GM19193 (cell line): ENCODE data around the gene PLGRKT.

Experiments
- POLR2A ChIP-seq: IDR thresholded peaks from 4 replicates; pipeline ENCODE4 v1.6.1; 2011; ENCODE audit not compliant: insufficient read depth, insufficient read length; ENCODE audit errors: extremely low read depth

The PLGRKT gene

DNA sequence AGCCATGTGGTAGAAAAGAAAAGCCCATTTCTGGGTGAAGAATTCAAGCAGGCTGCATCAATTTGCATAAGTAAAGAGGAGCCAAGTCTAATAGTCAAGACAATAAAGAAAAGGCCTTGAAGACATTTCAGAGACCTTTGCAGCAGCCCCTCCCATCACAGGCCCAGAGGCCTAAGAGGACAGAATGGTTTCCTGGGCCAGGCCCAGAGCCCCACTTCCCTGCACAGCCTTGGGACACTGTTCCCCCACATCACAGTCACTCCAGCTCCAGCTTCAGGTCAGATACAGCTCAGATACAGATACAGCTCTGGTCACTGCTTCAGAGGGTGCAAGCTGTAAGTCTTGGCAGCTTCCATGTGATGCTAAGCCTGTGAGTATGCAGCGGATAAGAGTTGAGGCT is 29.1 kb downstream of the PLGRKT start:
- no peak for TF ChIP-seq POLR2A

DNA sequence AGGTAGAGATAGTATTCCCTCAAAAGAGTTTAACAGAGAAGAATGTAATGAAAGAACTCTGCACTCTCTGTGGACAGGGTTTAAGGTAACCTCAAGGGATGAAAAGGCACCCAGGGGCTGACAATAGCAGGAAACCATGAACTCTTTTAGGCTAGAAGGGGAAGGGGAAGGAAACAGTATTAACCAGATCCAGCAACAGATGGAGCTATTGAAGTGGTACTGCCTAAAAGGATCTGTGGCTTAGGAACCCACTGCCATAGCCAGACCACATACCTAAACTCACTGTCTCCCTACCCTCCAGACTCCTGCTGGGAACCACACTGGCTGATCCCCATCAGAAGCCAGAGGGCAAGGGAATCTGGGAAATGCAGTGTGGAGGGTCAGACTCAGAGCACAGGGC is 35.5 kb downstream of the PLGRKT start:
- TF ChIP-seq POLR2A = no peak

DNA sequence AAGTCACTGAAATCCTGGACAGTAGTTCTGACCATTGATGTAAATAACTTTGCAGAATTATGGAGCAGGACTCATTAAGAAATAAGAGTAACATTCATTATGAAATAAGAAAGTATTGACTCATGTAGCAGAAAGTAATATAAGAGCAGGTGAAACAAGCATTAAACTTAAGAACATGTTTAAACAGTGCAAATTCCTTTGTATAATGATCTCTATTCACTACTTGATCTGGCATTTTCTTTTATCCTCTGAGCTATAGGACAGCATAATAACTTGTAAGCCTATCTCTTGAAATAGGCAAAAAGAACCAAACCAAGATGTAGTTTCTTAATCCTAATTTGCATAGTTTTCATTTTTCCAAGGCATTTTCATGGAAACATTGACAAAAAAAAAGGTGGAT is 42.3 kb downstream of the PLGRKT start:
- TF ChIP-seq POLR2A = no peak

DNA sequence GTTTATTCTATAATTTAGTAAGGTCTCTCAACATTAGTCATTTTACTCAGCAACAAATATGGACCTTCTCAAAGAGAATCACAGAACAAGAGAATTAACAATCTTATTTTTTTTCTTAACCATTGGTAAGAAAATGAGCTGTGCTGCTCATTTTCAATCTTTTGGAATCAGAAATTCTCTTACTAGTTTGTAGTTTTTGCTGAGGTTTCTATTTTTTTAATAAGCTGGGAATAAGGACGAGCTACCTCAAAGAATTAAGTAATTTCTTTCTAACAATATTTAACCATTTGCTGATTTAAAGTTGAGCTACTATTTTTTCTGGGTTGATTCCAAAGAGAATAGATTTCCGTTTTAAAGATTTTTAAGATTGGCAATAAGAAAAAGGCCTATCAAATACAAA is 44.2 kb downstream of the PLGRKT start:
- TF ChIP-seq POLR2A = no peak

DNA sequence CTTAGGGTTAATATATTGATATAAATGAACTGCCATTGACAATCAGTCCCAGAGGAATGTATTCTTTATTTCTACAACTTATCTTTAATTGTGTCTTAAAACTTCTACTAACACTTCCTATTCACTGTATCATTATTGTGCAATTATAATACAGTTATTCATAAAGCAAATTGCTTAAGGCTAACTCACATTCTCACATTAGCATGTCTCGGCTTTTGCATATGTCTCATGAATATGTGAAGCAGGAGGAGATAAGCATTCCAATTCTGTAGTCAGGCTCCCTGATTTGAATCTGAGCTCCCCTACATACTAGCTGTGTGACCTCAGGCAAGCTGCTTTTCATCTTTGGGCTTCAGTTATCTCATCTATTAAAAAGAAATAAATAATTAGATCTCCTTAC is 45.4 kb downstream of the PLGRKT start:
- TF ChIP-seq POLR2A = no peak

DNA sequence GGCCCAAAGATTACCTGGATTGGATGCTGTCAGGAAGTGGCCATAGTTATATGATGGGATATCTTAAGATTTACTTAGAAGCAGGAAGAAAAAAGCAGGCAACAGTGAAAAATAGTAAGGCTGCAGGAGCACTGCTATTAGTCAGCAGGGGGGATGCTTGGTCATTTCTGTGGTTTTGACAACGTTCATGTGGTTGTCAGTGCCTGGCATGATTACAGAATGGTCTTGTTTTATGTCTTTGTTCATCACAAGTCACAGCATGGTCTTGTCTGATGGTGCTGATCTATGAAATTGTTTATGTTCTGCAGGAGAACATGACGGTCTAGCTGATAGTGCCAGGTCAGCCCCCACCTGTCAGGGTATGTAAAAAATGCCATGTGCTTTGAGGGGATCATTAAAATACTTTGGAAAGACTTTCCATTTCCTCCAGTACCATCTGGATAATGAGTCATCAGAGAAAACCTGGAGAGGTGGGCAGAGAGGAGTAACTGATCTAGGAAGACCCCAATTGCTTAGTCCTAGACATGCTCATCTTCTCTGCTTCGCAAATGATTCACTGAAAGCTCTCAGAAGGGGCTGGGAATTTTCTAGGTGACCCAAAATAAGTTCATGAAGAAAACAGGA is 48.5 kb downstream of the PLGRKT start:
- TF ChIP-seq POLR2A = no peak

DNA sequence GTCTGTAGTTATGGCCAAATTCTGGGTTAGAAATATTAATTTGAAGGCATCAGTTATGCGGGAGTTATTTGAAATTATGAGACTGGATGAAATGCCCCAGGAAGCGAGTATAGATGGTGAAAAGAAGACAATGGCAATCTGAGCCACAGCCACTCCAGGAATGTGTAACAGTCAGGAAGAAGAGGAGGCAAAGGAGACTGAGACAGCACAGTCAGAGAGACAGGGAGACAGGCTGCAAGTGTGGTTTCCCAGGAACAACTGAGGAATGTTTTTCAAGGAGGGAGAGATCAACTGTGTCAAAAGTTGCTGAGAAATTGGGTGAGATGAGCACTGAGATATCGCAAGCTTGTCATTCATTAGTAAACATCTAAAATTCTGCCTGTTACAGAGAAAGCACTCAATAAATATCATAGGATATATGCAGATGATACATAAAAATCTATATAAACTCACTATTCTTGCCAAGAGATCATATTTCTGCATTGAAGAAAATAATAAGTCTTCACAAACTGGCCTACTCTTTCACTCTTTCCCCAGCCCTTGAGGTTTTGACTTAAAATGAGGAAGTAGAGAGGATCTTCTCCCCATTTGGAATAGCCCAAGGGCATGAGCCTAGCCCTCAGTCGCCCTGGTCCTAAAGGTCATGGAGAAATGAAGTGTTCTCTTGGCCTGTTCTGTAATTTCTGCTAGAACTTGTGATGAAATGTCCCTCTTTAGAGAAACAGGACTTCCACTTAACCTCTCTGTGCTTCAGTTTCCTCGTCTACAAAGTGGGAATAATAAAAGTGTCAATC is 49.5 kb downstream of the PLGRKT start:
- TF ChIP-seq POLR2A = no peak

DNA sequence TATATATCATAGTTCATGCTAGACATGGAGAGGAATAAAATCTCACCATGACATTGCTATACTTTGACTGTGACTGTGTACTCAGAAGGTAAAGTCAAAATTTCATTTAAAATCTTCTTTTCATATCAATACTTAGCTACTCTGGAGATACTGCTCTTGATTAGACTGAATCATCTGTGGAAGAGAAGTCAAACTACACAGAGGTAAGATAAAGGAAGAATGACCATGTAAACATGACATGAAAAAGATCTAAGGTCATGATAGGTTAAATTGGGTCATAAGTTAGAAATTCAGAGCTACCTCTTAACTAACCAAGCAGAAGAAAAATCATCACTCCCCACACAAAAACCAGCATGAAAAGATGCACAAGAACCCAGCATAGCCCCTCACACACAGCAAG is 53.3 kb downstream of the PLGRKT start:
- no peak for TF ChIP-seq POLR2A

DNA sequence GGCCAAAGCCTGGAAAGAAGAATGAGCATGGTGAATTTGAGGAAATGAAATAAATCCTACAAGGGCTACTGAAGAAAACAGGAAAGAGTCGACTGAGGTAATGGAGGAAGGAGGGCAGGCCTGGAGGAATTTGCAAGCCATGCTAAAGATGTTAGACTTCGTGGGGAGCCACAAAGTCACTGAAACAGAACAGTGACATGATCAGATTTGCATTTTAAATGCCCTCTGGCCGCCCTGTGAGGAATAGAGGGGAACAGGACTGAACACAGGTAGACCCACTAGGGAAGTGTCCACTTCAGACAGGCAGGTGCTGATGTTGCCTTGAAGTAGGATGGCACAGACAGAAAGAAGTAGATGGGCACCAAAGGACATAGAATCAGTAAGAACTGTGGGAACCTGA is 55.2 kb downstream of the PLGRKT start:
- no peak for TF ChIP-seq POLR2A

DNA sequence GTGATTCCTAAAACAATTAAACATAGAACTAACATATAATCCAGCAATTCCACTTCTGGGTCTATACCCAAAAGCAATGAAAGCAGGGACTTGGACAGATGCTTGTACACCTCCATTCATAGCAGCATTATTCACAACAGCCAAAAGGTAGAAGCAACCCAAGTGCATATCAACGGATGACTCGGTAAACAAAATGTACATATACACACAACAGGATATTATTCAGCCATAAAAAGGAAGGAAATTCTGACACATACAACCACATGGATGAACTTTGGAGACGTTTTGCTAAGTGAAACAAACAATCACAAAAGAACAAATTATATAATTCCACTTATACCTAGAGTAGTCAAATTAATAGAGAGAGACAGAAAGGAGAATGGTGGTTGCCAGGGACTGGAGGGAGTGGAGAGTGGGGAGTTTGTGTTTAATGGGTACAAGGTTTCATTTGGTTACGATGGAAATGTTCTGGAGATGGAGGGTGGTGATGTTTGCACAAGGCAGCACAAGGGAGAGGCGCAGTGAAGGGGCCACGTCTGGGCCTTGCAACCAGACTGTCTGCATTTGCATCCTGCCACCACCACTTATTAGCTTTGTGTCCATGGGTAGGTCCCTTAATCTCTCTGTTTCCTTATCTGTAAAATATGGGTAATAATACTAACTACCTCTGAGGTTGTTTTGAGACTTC is 61.8 kb downstream of the PLGRKT start:
- TF ChIP-seq POLR2A = no peak

DNA sequence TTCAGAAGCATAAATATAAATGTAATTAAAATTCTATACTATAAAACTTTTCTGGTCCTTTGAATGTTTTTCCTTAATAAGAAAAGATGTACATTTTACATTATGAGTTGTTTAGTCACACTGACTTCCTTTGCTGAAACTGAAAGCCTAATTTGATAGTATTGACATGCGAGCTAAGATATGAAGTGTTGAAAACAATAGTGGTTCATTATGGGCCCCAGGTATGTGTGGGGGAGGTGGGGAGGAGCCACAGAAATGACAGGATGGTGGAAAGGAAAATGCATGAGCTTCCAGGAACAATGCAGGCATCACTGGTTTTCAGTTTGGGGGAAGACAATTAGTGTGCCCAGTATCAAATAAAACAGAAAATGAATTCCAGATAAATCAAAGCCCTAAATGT is 62.6 kb downstream of the PLGRKT start:
- TF ChIP-seq POLR2A = no peak

DNA sequence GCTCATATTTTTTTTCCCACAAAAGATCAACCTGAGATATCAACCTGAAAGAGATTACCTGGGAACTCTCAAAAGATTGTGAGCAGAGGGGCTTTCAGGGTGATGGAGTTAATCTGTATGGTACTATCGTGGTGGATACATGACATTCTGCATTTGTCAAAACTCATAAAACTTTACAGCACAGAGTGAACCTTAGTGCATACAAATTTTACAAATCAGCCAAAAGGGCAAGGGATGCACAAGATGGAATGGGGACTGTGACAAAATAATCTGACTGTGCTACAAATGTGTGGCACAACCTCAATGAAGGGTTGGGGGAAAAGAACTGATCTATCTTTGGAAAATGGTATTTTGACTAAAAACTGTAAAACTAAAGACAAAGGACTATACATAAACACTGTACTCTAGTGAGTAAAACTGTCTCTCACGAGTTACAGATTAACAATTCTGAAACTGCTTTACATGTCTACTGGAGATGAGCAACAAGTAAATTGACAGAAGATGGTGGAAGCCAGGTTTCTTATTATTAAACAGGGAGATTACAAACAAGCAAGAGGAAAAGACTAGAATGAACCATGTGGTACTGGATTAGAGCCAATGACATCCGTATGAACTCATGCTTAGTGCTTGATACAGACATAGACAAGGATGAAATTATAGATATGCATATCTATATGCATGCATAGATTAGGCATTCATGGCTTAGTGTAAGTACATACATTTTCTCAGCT is 73.3 kb downstream of the PLGRKT start:
- no peak for TF ChIP-seq POLR2A

DNA sequence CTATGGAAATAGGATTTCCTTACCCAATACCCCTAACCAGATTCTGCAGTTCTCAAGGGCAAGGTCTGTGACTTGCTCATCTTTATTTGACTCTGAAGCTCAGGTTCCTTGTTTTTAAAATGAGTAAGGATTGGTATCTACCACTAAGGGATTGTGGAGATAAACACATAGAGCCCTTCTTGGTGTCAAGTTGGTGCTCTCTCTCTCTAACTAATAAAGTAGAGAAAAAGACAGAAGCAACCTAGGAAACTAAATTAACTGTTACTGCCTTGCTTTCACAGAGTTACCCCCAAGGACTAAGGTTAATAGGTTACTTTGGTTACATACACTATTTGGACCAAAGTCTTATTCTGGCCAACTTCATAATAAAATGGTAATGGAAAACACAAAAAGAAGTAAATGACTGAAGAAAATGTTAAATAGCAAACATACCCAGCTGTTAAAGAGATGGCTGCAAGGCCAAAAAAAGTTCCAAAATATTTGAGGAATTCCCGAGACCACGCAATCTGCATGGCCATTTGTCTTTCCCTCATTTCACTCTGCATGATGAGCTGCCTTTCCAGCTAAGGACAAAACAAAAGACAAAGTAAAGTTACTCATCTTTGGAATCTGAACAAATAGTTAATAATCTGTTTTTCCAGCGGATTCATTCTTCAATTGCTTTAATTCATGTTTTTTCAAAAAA is 76.3 kb downstream of the PLGRKT start:
- no peak for TF ChIP-seq POLR2A

DNA sequence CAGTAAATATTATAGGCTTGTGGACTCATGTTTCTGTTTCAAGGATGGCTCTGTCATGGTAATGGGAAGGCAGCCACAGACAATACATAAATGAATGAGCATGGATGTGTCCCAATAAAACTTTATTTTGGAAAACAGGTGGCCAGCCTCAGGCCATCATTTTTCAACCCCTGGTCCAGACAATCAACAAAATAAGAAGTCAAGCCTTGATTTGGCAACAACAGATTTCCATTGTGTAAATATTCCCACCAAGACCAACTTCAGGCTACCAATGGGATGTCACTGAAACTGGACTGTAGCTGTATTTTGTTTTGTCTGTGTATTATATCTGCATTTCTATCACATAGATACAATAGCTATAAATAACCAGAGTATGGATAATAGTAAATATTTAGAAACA is 77.4 kb downstream of the PLGRKT start:
- no peak for TF ChIP-seq POLR2A
